ENCODE results near the gene TRIM66. TPM values are rescaled to one million over a fixed set of nuclear protein-coding genes. Genes with fewer than 3 reads are reported as not detected.

TRIM66 gene
- polyA plus RNA-seq, 2 of the 4 experiments (the other 2 are of a cell fraction): 2.5 to 9.8 TPM

DNA sequence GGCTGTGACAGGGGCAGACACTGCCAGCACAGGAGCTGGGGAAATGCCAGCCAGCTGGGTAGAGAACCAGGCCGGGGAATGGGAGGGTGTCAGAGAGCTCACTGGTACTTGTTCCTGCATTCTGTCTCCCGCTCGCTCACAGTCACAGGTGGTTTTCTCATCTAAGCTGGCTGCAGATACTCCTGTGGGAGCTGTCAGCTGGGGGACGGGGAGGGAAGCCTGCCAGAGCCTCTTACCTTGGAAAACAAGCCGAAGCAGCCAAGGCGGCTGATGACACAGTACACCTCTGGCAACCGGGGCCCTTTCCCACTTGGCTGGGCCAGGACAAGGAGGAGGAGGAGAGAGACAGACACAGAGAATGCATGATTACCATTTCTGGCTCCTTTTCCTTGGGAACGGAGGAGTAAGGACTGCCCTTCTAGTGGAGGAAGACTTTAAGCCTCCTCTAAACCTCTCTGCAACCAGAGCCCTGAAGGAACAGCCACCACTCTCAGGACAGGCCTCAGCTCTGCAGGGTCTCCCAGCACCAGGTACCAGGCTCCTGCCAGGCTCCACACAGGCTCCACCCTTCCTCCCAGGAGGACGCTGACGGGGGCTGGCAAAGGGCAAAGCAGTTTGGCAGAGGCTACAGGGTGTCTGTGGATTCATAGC lies 25.2 kb upstream of the TRIM66 start (continued):
- TF ChIP-seq MYC (IDR thresholded peaks at IDR 0.05; ENCODE audit: borderline replicate concordance, low read length) (no peak), GATA3 (IDR thresholded peaks at IDR 0.05; ENCODE audit: borderline replicate concordance) (no peak), REST (IDR thresholded peaks at IDR 0.05) (no peak)

GRCh38 chr11:8706673-8707432 lies 24.4 kb upstream of the TRIM66 start:
- 92% methylated on average over 13 of the region's 14 CpGs for WGBS (ENCODE audit: missing lambda C conversion rate)
- Histone ChIP-seq H3K4me3 (no peak overlapping the region), H3K27ac (no peak overlapping the region), H3K4me2 (no peak overlapping the region), H3K4me1 (no peaks in the 10 kb centered on the region), H3K9me3 (no peaks in the 10 kb centered on the region)
- CTCF ChIA-PET: interaction anchor here (0.8 to 2.7 kb wide), 4 partner anchors 9 to 107 kb away, joined by 4 to 12 read pairs (median 7); no protein-coding TSS in a partner anchor
- TF ChIP-seq RFX5 (IDR thresholded peaks at IDR 0.05) (no peak), JUNB (IDR thresholded peaks at IDR 0.05) (no peak), CBX8 (IDR thresholded peaks at IDR 0.05) (no peak), NPAS2 (CRISPR knock-in tag; IDR thresholded peaks at IDR 0.05; ENCODE audit: borderline replicate concordance) (no peak), CBX2 (IDR thresholded peaks at IDR 0.05; ENCODE audit: borderline replicate concordance, low read depth) (no peak), EHF (CRISPR knock-in tag; IDR thresholded peaks at IDR 0.05) (no peak), EHMT2 (IDR thresholded peaks at IDR 0.05; ENCODE audit: low read depth) (no peak), HEYL (CRISPR knock-in tag; IDR thresholded peaks at IDR 0.05) (no peak), MAZ (IDR thresholded peaks at IDR 0.05; ENCODE audit: borderline replicate concordance, low read depth, low read length) (no peak), HOXB13 (CRISPR knock-in tag; IDR thresholded peaks at IDR 0.05; ENCODE audit: low read depth) (no peak), BHLHE40 (IDR thresholded peaks at IDR 0.05; ENCODE audit: low read depth, low read length) (no peak), CEBPB (IDR thresholded peaks at IDR 0.05) (no peak), HOXB5 (CRISPR knock-in tag; IDR thresholded peaks at IDR 0.05) (no peak), HES2 (IDR thresholded peaks at IDR 0.05) (no peak), CHD4 (IDR thresholded peaks at IDR 0.05; ENCODE audit: borderline replicate concordance) (no peak), ELK1 (IDR thresholded peaks at IDR 0.05; ENCODE audit: low read depth, low read length) (no peak), RNF2 (IDR thresholded peaks at IDR 0.05; ENCODE audit: borderline replicate concordance, low read depth) (no peak), FOSL2 (IDR thresholded peaks at IDR 0.05) (no peak), FOSL2 (CRISPR knock-in tag; IDR thresholded peaks at IDR 0.05) (no peak)
- ATAC-seq: no peak
- POLR2A ChIA-PET: no interaction called here
- no peak for FAIRE-seq
- no peak for DNase-seq (ENCODE audit: low read depth in 1 of 2, low spot score in 1 of 2)
